HG02973 (cell line): Measurements from ENCODE around the gene FAM13B.
A peak's percentile ranks its signal among the peaks of the same experiment; 100 is the strongest.
"Not testable (repeated sequence)": the region's sequence is repeated elsewhere in the genome, so short reads cannot be mapped to it uniquely, and the experiment has no call there.

Experiments used
- ATAC-seq: cut with Tn5 transposase; IDR thresholded peaks from one replicate; pipeline ENCODE4 v1.9.1; 2021; ENCODE audit warnings: moderate library complexity; ENCODE audit not compliant: unreplicated experiment

FAM13B gene

DNA sequence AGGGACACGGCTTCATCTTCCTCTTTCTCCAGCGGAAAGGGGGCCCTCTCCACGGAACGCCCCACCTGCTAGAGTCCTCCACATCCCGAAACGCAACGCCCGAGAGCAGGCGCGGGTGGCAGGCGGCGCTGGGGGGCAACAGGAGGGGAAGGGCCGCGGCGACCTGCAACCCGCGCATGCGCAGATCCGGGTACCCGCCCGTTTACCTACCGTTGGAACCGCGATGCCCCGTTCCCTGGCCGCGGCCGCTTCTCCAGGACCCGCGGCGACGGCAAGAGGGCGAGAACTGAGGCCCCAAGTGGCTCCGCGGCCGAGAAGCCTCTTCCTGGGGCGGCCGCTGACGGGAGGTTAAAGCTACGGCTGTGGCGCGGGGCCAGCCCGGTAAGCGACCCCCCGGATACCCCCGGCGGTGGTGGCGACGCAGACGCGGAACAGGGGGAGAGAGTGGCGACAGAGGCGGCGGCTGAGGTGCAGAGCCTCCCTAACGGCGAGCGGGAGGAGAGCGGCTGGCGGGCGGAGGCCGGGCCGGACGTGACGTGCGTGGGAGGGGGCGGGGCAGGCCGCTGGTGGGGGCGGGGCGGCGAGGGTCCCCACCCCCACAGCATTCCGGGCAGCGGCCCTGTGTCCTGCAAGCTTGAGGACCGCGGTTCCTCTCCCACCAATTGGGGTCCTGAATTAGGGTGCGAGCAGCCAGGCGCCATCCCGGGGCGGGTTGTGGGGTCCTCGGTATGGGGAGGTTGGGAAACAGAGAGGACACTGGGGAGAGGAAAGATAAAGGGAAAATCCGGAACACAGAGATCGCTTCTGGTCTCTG is at the start of gene FAM13B:
TSS of gene FAM13B (minus strand) at position 508 of the 814 bp plus-strand sequence. CDS start 13,968 bp downstream, outside the sequence.
- ATAC-seq, result peak; percentile 46

DNA sequence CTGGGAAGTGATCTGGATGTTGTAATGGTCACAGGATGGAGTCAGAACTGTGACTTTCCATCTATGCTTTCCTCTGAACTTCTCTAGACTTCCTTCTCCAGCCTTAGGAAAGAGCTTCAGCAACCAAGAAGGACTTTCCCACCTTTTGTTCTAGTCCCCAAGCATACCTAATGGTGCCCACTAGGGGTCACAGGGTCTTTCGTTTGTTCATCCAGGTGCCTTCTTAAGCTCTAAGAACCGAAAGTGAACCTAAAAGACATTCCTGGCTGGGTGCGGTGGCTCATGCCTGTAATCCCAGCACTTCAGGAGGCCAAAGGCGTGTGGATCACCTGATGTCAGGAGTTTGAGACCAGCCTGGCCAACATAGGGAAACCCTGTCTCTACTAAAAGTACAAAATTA is 49.2 kb upstream of the FAM13B start:
- no peak for ATAC-seq

DNA sequence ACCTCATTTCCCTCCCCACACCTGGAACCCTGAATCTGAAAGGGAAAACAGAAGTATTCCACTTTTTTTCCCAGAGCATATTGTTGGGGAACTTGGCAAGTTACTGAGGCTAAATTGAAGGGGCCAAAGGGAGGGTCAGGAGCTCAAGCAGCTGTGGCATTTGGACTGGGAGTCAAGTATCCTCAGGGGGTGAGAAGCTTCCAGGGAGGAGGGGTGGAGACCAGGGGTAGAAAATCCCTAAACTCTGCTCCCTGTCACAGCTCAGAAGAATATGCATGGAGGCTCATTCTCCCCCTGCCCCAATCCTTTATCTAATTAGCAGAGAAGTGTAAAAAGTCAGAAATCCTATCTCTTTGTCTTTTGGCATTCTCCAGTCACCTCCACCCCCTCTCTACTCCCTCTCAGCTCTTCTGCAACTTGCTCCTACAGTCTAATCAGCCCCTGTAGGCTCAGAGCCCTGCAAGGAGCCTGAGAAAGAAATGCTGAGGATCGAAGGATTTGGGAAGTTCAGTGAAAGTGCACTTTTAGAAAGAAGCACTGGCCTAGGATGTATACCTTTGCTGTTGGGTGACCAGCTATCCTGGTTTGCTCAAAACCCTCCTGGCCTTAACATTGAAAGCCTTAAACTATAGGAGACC is 45.2 kb upstream of the FAM13B start:
- ATAC-seq, result no peak

DNA sequence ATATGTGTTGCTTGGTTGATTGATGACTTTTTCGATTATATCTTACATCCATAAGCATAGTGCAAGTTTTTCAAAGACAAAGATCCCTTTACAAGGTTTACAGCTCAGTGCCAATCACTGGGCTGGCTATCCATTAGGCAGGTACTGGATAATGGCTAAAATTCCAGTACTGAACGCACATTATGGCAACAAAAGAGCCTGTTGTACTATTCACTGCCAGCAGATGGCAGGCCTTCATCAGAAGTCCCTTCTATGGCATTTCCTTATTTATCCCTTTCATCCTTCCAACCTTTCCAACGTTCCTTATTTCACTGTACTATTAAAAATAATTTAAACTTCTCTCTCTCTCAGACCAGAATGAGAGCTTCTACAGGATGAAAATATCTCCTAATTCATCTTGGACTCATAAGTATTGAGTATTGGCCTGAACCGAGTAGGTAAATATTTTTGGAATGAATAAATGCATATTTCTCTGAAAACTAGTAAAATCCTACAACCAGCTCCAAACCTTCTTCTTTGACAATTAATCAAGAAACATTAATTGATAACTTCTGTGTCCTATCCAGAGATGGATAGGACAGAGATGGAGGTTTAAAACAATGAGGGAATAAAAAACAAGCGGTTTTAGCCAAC is 44.3 kb upstream of the FAM13B start:
- no peak for ATAC-seq

DNA sequence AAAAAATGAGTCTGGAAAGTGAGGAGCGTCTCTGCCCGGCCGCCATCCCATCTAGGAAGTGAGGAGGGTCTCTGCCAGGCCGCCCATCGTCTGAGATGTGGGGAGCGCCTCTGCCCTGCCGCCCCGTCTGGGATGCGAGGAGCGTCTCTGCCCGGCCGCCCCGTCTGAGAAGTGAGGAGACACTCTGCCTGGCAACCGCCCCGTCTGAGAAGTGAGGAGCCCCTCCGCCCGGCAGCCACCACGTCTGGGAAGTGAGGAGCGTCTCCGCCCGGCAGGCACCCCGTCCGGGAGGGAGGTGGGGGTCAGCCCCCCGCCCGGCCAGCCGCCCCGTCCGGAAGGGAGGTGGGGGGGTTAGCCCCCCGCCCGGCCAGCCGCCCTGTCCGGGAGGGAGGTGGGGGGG is 37.1 kb upstream of the FAM13B start:
- not testable (repeated sequence) for ATAC-seq

DNA sequence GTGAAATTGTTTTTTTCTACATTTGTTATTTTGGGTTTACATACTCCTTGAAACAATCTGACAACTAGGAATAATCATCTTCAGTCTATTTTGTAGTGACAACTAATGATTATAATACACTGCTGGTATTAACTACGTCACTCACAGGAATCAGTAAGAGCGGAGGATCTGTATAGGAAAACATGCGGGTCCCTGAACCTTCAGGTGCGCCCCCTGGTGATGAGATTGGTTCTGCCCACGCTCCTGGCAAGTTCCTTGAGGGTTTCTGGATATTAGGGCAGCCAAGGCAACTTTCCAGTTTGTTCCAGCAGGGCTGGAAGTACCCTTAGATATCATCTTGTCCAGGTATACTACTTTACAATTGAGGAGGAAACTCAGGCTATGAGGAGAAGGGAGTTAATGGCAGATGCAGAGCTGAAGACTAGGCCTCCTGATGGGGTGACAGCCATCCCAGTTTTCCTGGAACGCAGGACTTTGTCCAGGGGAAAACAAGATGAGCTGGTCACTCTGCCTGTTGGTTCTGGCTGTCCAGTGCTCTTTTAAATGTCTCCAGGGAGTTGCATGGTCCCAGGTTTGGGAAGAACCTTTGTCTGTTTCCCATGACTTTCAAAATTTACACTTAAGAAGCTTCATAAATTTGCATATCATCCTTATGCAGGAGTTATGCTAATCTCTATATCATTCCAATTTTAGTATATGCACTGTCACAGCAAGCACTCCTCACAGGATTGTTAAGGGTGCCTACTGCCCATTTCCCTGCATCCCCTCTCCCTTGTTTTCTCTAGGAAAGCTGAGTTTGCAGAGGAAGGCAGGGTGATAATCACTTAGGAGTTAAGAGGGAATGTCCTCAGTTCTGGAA is 36.1 kb upstream of the FAM13B start:
- peak; percentile 56 for ATAC-seq

DNA sequence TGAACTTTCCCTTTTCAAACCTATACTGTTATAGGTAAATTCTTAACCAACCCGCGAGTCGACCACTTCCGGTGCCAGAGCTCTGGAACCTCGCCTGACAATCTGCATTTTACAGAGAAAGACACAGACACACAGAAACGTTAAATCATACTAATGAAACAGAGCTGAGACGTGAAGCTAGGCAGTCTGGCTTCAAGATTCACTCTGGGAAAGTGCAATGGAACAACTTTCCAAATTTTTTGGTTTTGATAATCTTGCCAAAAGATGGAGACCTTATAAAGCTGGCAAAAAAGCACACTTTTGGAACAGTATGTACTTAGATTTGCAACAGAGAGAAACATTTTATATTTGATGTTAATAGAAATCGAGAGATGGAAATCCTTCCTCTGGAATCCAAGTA is 35.1 kb upstream of the FAM13B start:
- ATAC-seq, result no peak

DNA sequence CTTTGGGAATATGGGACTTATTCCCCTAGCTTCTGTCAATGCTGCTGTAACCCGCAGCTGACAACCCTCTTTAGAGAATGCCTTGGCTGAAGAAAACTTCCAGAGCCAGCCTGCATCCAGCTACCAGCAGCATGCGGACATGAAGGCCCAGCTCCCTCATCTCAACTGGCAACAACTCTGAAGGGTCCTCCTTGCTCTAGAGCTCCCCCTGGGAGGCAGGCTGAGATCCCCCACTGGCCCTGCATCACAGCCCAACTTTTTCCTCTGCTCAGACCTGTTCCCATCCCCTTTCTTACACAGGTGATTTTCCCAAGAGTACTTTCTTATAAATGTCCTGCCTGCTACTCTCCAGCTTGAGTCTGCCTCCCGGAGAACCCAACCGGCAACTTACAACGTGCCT is 32.2 kb upstream of the FAM13B start:
- ATAC-seq, result no peak

DNA sequence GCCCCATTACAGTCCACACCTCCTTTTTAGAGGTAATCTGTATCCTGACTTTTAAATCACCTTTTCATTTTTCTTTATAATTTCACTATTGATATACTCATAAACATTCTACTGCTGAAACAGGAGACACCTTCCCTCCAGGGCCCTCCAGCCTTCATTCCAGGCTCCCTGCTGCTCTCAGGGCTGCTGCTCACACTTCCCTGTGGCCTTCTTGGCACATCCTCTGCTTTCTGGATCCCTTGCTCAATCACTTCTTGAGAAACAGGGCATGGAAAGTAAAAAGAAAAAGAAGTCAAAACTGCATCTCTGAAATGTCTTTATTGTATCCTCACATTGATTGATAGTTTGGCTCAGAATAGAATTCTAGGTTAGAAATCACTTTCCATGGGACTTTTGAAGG is 31.6 kb upstream of the FAM13B start:
- no peak for ATAC-seq

DNA sequence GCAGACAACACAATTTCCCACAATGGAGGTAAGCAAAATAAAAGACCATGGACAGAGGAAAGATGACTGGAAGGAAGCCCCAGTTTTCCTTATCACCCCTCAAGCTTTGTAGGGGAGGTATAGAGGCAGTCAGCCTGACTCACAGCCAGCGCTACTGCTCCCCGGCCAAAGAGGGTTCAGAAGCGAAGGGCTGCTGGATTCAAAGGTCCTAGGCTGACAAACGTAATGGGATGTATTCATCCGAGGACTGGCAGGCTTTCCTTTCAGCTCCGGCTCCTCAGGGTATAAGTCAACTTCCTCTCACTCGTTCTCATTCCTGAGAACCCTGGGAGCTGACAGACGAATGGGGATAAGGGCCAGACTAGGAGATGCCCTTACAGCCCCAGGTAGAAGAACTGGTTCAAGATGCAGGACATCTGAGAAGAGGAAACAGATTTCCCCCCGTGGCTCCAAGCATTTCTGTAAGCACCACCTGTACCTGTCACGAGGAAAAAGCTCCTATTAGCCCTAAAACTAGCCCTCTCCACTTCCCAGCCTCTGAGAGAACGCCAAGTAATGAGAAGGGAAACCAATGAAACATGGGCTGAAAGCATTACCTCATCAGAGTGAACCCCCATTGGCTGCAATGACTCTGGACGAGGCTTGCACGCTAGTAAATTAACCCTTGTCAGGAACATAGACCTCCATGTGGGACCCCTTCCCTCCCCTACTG is 22.1 kb upstream of the FAM13B start:
- no peak for ATAC-seq

DNA sequence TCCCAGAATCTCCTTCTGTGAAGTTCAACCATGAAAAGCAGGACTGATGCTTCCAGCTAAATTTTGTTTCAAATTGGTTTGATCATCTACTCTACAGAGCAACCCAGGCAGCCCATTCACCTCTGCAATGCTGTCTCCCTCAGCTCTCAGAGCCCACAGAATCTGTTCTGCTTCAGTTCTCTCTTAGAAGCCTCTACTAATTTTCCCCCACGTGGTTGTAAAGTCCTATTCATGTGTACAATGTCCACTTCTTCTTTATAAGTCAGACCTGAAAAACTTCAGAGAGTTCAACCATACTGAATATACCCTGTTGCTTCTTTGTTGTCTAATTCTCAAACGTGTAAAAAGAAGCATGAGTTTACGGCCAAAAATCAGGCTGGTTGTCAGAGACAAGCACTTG is 21.3 kb upstream of the FAM13B start:
- ATAC-seq, result no peak

DNA sequence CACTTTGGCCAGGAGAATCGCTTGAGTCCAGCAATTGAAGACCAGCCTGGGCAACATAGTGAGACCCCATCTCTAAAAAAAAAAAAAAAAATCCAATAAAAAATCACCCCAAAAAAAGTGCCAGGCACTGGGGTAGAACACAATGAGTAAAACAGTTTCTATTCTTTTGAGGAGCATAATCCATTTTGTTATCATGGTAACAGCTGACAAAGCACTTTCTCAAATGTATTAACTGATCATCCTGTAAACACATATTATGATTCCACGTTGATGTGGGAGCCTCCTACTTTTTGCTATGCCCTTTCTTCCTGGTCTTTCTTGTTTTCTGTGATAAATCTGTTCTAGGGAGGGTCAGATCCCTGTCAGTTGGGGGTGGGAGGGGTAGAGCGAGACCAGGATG is 20.7 kb upstream of the FAM13B start:
- ATAC-seq, result no peak

DNA sequence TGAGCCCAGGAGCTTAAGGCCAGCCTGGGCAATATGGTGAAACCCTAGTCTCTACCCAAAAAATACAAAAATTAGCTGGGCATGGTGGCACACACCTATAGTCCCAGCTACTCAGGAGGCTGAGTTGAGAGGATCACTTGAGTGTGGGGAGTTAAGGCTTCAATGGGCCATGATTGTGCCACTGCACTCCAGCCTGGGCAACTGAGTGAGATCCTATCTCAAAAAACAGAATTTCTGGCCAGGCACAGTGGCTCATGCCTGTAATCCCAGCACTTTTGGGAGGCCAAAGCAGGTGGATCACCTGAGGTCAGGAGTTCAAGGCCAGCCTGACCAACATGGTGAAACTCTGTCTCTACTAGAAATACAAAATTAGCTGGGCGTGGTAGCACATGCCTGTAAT is 19.8 kb upstream of the FAM13B start:
- not testable (repeated sequence) for ATAC-seq

DNA sequence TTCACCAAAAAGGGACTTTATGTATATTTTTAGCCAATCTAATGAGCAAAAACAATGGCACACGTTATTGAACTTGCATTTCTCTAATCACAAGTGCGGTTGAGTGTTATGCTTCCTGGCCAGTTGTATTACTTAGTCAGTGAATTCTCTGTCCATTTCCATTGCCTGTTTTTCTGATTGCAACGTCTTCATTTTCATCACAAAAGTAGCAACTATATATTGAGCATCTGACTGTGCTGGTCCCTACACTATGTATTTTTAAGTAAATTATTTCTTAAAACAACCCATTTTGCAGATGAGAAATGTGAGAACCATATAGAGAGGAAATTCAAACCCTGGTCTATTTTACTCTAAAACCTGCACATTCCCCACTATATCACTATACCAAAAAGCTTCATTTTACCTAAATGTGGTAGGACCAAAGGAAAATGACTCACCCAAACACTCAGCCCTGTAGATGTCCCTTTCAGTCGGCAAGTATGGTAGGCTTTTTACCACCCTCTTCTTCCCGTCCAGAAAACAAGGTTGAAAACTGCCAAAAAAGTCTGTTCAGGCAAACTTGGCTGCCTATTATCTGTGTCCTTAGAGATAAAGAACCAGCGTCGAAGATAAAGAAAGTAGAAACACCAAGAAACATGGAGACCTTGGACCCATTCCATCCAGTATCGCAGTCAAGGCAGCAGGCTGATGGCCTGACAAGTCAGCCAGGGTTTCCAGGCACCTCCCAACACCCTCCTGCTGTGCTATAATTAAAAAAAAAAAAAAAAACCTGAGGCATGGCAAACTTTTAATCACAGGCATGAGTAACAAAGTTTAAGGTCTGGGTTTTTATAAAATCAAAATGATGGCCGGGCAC is 18.8 kb upstream of the FAM13B start:
- no peak for ATAC-seq

DNA sequence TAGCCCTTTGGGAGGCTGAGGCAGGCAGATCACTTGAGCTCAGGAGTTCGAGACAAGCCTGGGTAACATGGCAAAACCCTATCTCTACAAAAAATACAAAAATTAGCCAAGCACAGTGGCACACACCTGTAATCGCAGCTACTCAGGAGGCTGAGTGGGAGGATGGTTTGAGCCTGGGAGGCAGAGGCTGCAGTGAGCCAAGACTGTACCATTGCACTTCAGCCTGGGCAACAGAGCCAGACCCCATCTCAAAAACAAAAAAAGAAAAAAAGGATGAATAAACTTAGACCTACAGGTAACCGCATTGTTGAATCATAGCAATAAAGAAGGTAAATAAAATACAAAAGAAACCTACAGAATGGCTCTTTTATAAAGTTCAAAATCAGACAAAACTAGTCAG is 12.4 kb upstream of the FAM13B start:
- not testable (repeated sequence) for ATAC-seq

DNA sequence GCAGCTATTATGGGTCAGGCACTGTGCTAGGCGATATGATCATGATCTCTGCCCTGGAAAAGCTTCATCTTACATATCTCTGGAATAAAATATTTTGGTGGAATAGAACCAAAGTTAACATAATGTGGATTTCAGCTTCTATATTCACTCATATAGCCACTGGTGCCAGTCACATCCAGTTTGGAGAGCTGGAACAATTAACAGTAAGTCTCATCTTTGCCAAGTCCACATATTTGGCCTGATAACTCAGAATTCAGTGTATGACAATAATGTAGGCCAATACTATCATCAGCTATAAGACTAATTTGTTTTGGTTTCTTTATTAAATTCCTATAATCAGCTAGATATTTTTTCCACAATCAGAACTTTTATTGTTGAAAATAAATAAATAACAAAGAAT is 5.9 kb upstream of the FAM13B start:
- no peak for ATAC-seq

DNA sequence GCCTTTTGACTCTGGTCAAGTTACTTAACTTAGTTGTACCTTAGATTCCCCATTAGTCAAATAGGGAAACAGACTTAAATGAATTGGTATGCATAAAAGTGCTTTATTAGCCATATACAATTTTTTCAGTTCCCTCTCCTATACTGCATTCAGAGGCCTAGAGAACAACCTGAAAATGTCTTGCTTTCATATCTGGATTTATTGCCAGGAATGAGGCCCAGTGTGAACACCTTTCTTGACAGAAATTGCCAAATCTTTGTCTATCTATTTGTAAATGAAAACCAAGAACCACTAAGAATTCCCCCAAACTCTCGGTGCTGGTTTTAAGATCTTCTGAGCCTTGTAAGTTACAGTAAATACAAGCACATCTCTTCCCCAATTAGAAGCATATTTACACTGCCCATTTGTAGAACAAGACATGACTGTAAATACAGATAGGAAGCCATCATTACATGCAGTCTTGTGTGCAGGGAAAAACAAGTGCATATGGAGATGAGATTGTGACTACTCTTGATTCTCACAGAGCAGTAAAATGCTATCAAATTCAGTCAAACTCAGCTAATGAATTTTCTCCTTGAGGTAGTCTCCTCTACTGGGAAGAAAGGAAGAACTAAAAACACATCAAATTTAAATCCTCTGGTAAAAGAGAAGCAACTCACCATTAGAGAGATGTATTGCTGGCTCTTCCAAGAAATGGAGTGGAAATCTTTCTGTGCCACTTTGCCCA is 5.2 kb upstream of the FAM13B start:
- no peak for ATAC-seq

DNA sequence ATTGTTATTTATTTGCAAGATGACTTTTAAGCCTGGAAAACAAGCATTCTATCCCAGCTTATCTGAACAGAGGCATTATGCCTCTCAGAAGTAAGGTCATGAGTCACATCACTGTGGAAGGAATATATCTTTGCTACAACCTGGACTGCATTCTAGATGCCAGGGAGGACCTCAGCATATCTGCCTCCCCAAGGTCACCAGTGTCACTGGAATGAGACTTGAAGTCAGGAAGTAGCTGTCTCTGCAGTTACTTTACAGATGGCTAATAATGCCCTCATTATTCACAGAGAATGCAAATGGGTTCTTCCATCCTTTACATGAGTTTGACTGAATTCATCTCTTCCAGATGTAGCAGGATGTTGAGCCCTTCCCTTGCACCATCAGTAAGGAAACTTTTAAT is 4.4 kb upstream of the FAM13B start:
- ATAC-seq, result no peak
